ENCODE results near the gene PLCD1. TPM values are rescaled to one million over a fixed set of nuclear protein-coding genes. Genes with fewer than 3 reads are reported as not detected.
"Not testable (repeated sequence)": the region's sequence is repeated elsewhere in the genome, so short reads cannot be mapped to it uniquely, and the experiment has no call there.

Gene PLCD1
- 1 to 10 TPM; 6.2 to 8.2 TPM for total RNA-seq

DNA sequence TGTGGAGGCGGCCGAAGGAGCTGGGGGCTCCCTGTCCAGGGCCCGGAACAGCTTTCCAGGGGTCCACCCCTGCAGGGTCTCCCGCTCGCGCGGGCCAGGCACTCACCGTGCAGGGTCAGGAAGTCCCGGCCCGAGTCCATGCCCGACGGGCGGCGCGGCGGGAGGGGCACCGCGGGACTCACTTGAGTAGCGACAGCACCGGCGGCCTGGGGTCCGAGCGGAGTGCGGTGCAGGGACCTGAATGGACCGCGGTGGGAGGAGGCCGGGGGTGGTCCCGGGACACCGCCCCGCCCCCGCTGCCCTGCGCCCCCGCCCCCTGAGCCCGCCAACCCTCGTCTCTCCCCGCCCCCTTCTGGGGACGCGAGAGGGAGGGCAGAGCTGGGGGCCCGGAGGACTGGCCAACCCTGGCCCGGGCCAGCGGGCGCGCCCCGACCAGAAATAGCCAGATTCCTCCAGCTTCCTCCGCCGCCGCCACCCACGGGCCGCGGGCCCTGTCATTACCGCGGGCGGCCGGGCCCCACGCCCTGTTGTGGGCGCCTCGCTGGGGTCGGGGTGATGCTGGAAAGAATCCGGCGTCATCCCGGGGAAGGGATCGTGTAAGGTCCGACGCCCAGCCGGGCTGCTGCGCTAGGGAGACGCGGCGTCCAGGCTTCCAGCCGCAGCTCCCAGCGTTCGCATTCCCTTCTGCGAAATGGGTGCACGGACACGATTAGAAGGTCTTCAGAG lies at the start of gene PLCD1:
Gene PLCD1 (minus strand): TSS at position 243 of the 726 bp plus-strand sequence. CDS start 103 bp downstream, at position 140.
- H3K36me3 Mint-ChIP-seq (ENCODE audit: low read depth), result no peaks in the 10 kb centered on the region

DNA sequence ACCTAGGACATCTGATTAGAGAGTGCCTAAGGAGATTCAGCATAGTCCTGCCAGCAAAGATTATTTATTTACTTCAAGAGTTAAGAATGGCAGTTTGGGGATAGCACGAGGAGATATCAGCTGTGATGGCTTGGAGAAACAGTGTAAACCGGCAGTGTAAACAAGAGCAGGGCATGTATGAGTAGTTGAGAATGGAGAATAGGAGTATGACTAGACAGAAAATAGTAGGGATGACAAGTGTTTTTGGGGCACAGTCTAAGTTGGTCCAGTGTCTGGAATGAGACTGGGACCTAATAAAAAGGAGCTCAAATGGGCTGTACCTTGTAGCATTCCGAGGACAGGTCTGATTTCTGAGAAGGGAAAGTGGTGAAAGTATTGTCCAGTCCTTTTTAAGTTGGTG lies 47.6 kb upstream of the PLCD1 start:
- H3K36me3 Mint-ChIP-seq (ENCODE audit: low read depth); H3K27me3 Mint-ChIP-seq; CTCF ChIA-PET; H3K4me1 Mint-ChIP-seq (ENCODE audit: low read depth); H3K9me3 Mint-ChIP-seq; H3K27ac Mint-ChIP-seq; intact Hi-C loops (cut with micrococcal nuclease); H3K4me3 Mint-ChIP-seq; POLR2A ChIA-PET; DNase-seq; ATAC-seq: not testable (repeated sequence)

More for the DNA sequence above, at the start of gene PLCD1:
- CTCF ChIA-PET, result interaction anchor here (1.0 kb wide), 1 partner anchor 174 kb away, joined by 4 read pairs; no protein-coding TSS in a partner anchor
- Mint-ChIP-seq H3K9me3 (no peaks in the 10 kb centered on the region), H3K27ac (no peak within 1 kb of the TSS), H3K27me3 (peaks cover 18% of the 10 kb centered on the region), H3K4me1 (ENCODE audit: low read depth) (peaks cover 24% of the 10 kb centered on the region), H3K4me3 (peak within 1 kb of the TSS; percentile 14)
- DNase-seq, result peak; percentile 45
- TF ChIP-seq, protein P1, sequence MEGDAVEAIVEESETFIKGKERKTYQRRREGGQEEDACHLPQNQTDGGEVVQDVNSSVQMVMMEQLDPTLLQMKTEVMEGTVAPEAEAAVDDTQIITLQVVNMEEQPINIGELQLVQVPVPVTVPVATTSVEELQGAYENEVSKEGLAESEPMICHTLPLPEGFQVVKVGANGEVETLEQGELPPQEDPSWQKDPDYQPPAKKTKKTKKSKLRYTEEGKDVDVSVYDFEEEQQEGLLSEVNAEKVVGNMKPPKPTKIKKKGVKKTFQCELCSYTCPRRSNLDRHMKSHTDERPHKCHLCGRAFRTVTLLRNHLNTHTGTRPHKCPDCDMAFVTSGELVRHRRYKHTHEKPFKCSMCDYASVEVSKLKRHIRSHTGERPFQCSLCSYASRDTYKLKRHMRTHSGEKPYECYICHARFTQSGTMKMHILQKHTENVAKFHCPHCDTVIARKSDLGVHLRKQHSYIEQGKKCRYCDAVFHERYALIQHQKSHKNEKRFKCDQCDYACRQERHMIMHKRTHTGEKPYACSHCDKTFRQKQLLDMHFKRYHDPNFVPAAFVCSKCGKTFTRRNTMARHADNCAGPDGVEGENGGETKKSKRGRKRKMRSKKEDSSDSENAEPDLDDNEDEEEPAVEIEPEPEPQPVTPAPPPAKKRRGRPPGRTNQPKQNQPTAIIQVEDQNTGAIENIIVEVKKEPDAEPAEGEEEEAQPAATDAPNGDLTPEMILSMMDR (IDR thresholded peaks at IDR 0.05), result no peak
- intact Hi-C loops (cut with micrococcal nuclease), result no loop called here
- no peak for ATAC-seq
- POLR2A ChIA-PET, result interaction anchor here (1.0 kb wide), 2 partner anchors 28 to 32 kb away, joined by 3 read pairs; no protein-coding TSS in a partner anchor

DNA sequence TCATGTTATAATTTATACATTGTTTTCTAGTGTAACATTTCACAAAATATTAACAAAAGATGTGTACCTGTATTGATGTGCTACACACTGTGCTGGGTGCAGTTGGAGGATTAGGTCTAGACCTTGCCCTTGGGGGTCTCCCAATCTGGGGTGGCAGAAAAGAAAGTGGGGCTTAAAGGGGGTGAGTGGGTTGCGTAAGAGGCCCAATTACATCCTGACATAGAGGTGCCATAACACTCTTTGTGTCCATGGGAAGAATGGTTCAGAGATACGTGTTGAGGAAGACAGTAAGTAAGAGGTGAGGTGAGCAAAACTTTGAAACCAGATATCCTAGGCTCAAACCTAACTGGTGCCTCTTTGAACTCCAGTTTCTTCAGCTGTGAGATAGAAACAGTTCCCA lies 40.6 kb upstream of the PLCD1 start:
- no peaks in the 10 kb centered on the region for H3K27me3 Mint-ChIP-seq
- intact Hi-C loops (cut with micrococcal nuclease), result no loop called here
- TF ChIP-seq, protein P1 (IDR thresholded peaks at IDR 0.05), result no peak
- no peaks in the 10 kb centered on the region for H3K4me1 Mint-ChIP-seq (ENCODE audit: low read depth)
- no peak for ATAC-seq
- H3K4me3 Mint-ChIP-seq, result no peak overlapping the region
- peaks cover 2% of the 10 kb centered on the region for H3K36me3 Mint-ChIP-seq (ENCODE audit: low read depth)
- no peak for DNase-seq
- POLR2A ChIA-PET, result no interaction called here
- no peak overlapping the region for H3K27ac Mint-ChIP-seq
- H3K9me3 Mint-ChIP-seq, result no peaks in the 10 kb centered on the region
- CTCF ChIA-PET, result no interaction called here

DNA sequence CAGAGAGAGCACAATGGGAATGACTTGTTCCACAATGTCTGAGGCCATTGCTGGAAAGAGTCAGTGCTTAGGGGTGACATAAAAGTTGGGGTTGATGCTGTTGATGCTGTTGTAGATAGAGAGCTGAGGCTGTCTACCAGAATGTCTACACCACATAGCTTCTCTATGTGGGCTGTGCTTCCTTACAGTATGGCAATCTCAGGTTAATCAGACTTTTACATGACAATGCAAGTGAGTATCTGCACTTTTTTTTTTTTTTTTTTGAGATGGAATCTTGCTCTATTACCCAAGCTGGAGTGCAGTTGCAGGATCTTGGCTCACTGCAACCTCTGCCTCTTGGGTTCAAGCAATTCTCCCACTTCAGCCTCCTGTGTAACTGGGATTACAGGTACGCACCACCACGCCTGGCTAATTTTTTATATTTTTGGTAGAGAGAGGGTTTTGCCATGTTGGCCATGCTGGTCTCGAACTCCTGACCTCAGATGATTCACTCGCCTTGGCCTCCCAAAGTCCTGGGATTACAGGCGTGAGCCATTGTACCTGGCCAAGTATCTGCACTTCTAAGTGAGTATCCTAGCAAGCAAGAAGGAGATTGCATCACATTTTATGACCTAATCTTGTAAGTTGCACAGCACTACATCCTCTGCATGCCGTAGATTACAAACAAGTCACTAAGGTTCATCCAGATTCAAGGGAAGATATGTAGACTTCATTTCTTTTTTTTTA lies 38.2 kb upstream of the PLCD1 start:
- Mint-ChIP-seq H3K27me3 (no peaks in the 10 kb centered on the region), H3K27ac (no peak overlapping the region), H3K4me1 (ENCODE audit: low read depth) (no peaks in the 10 kb centered on the region), H3K36me3 (ENCODE audit: low read depth) (peaks cover 2% of the 10 kb centered on the region), H3K4me3 (no peak overlapping the region), H3K9me3 (no peaks in the 10 kb centered on the region)
- ATAC-seq (no peak), DNase-seq (no peak)
- ChIA-PET CTCF (no interaction called here), POLR2A (no interaction called here)
- TF ChIP-seq, protein P1 (IDR thresholded peaks at IDR 0.05), result no peak
- intact Hi-C loops (cut with micrococcal nuclease), result no loop called here

DNA sequence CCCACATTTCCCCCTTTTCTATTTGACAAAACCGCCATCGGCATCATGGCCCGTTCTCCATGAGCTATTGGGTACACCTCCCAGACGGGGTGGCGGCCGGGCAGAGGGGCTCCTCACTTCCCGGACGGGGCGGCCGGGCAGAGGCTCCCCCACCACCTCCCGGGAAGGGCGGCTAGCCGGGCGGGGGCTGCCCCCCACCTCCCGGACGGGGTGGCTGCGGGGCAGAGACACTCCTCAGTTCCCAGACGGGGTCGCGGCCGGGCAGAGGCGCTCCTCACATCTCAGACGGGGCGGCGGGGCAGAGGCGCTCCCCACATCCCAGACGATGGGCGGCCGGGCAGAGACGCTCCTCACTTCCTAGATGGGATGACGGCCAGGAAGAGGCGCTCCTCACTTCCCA lies 35.0 kb upstream of the PLCD1 start:
- CTCF ChIA-PET; H3K4me3 Mint-ChIP-seq; POLR2A ChIA-PET; H3K27ac Mint-ChIP-seq; H3K27me3 Mint-ChIP-seq; ATAC-seq; H3K36me3 Mint-ChIP-seq (ENCODE audit: low read depth); H3K9me3 Mint-ChIP-seq; H3K4me1 Mint-ChIP-seq (ENCODE audit: low read depth); intact Hi-C loops (cut with micrococcal nuclease); DNase-seq: not testable (repeated sequence)

DNA sequence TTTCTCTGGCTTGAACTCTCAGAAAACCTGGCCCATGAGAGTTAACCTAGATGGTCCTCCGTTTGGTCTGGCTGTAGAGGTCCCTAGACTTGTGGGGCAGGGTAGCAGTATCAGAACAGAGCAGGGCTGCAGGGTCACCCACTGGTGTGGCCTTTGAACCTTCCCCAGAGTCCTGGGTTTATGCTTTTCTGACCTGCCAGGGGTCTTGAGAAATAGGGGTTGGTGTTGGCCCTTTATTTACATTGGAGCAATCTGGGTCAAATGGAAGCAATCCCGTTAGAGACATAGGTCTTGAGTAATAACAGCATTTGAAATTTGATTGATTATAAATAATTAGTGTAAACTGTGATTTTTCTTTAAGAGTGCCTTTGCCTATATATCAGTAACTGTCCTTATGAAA lies 33.4 kb upstream of the PLCD1 start:
- DNase-seq (no peak), ATAC-seq (no peak)
- CTCF ChIA-PET, result interaction anchor here (1.0 to 1.2 kb wide), 2 partner anchors 88 to 96 kb away, joined by 3 read pairs; no protein-coding TSS in a partner anchor
- TF ChIP-seq, protein P1 (IDR thresholded peaks at IDR 0.05), result no peak
- H3K4me1 Mint-ChIP-seq (ENCODE audit: low read depth), result no peaks in the 10 kb centered on the region
- no peak overlapping the region for H3K27ac Mint-ChIP-seq
- H3K36me3 Mint-ChIP-seq (ENCODE audit: low read depth), result peaks cover 2% of the 10 kb centered on the region
- POLR2A ChIA-PET, result no interaction called here
- no peaks in the 10 kb centered on the region for H3K27me3 Mint-ChIP-seq
- H3K4me3 Mint-ChIP-seq, result no peak overlapping the region
- intact Hi-C loops (cut with micrococcal nuclease), result no loop called here
- no peaks in the 10 kb centered on the region for H3K9me3 Mint-ChIP-seq
